ENCODE data around the gene WDR59. TPM values are rescaled to one million over a fixed set of nuclear protein-coding genes. Genes with fewer than 3 reads are reported as not detected.

WDR59 gene
- total and polyA plus RNA-seq, 11 donors, result 16.0 to 52.2 (median 39.5) TPM

- no peaks in the 10 kb centered on the region for H3K36me3 ChIP-seq
- no peaks in the 10 kb centered on the region for H3K4me1 ChIP-seq
- no peak overlapping the region for H3K27ac ChIP-seq
- DNase-seq (no peak), ATAC-seq (no peak)
- no peak overlapping the region for H3K4me3 ChIP-seq
- 81 to 86% (median 84%) methylated on average over 8 of the region's 8 CpGs for WGBS, 4 donors
- no peak for TF ChIP-seq POLR2A (IDR thresholded peaks at IDR 0.05)
- no peak for TF ChIP-seq CTCF (IDR thresholded peaks at IDR 0.05)
- H3K27me3 ChIP-seq, result no peaks in the 10 kb centered on the region
- intact Hi-C loops (cut with DNase I), result no loop called here
- H3K9me3 ChIP-seq, result no peaks in the 10 kb centered on the region
These were observed 148.7 kb downstream of the WDR59 start for GRCh38 chr16:74836111-74836671.

- H3K27me3 ChIP-seq, result no peaks in the 10 kb centered on the region
These were observed 152.7 kb downstream of the WDR59 start for GRCh38 chr16:74832228-74832627.

GRCh38 chr16:74831467-74831866 lies 153.5 kb downstream of the WDR59 start:
- Histone ChIP-seq H3K4me3 (no peak overlapping the region), H3K36me3 (no peaks in the 10 kb centered on the region), H3K27ac (no peak overlapping the region), H3K4me1 (no peaks in the 10 kb centered on the region), H3K9me3 (peaks cover 0 to 27% (median 8%) of the 10 kb centered on the region in 12 donors), H3K27me3 (no peaks in the 10 kb centered on the region)
- no peak for DNase-seq
- ATAC-seq, result no peak
- TF ChIP-seq CTCF (IDR thresholded peaks at IDR 0.05) (no peak), POLR2A (IDR thresholded peaks at IDR 0.05) (no peak)
- intact Hi-C loops (cut with DNase I), result no loop called here
- WGBS, 4 donors, result 81 to 89% (median 85%) methylated on average over 5 of the region's 5 CpGs

More at GRCh38 chr16:74832228-74832627, 152.7 kb downstream of the WDR59 start:
- Histone ChIP-seq H3K4me1 (no peaks in the 10 kb centered on the region), H3K27ac (no peak overlapping the region), H3K36me3 (no peaks in the 10 kb centered on the region), H3K9me3 (peaks cover 0 to 27% (median 8%) of the 10 kb centered on the region in 12 donors), H3K4me3 (no peak overlapping the region)
- DNase-seq, result no peak
- intact Hi-C loops (cut with DNase I), result no loop called here
- TF ChIP-seq POLR2A (IDR thresholded peaks at IDR 0.05), result no peak
- no peak for TF ChIP-seq CTCF (IDR thresholded peaks at IDR 0.05)
- ATAC-seq, result no peak
- 69 to 83% (median 79%) methylated on average over 5 of the region's 5 CpGs for WGBS, 4 donors

- H3K4me1 ChIP-seq, result no peaks in the 10 kb centered on the region
- no peaks in the 10 kb centered on the region for H3K27me3 ChIP-seq
- WGBS, 4 donors, result 59 to 71% (median 63%) methylated on average over 3 of the region's 3 CpGs
- no peak for ATAC-seq
- DNase-seq, result no peak
- H3K27ac ChIP-seq, result no peak overlapping the region
- TF ChIP-seq POLR2A (IDR thresholded peaks at IDR 0.05), result no peak
- intact Hi-C loops (cut with DNase I), result no loop called here
- no peaks in the 10 kb centered on the region for H3K36me3 ChIP-seq
- H3K9me3 ChIP-seq, result peaks cover 0 to 27% (median 8%) of the 10 kb centered on the region in 12 donors
- no peak overlapping the region for H3K4me3 ChIP-seq
These were observed 154.3 kb downstream of the WDR59 start for GRCh38 chr16:74830648-74831047.

- WGBS, 4 donors, result 88 to 91% (median 89%) methylated on average over 5 of the region's 5 CpGs
- Histone ChIP-seq H3K36me3 (no peaks in the 10 kb centered on the region), H3K4me3 (no peak overlapping the region), H3K4me1 (no peaks in the 10 kb centered on the region), H3K27ac (no peak overlapping the region), H3K27me3 (no peaks in the 10 kb centered on the region), H3K9me3 (peaks cover 0 to 27% (median 8%) of the 10 kb centered on the region in 12 donors)
- intact Hi-C loops (cut with DNase I), result no loop called here
- DNase-seq (no peak), ATAC-seq (no peak)
- TF ChIP-seq CTCF (IDR thresholded peaks at IDR 0.05) (no peak), POLR2A (IDR thresholded peaks at IDR 0.05) (no peak)
These were observed 155.3 kb downstream of the WDR59 start for GRCh38 chr16:74829637-74830036.

Measured in heart left ventricle (tissue), 16 donors.